ENCODE data around the gene HS1BP3. TPM values are rescaled to one million over a fixed set of nuclear protein-coding genes. Genes with fewer than 3 reads are reported as not detected.

HS1BP3 gene
- total RNA-seq (2012; rRNA removed) (9.0 and 10.3 TPM in 2 replicates), polyA plus RNA-seq (2012; rRNA removed) (13.6 and 14.8 TPM in 2 replicates), Bru-seq, nascent RNA (percentile 56 among the genes with signal in this experiment), BruChase-seq, experiment 1, labeled RNA remaining after a 6-hour chase (percentile 51 among the genes with signal in this experiment), BruChase-seq, experiment 2, labeled RNA remaining after a 2-hour chase (percentile 51 among the genes with signal in this experiment)
- polyA plus RNA-seq (2012; cell fraction: cytosol; rRNA removed), result 12.6 and 13.7 TPM in 2 replicates
- polyA plus RNA-seq (2012; cell fraction: nucleus; rRNA removed; ENCODE audit: low replicate concordance), result 34.4 and 38.9 TPM in 2 replicates
- long read RNA-seq, partial matches to known transcripts, result 5 of 13 reads
- long read RNA-seq, other reads (novel, unspliced or antisense), result 5 of 13 reads

DNA sequence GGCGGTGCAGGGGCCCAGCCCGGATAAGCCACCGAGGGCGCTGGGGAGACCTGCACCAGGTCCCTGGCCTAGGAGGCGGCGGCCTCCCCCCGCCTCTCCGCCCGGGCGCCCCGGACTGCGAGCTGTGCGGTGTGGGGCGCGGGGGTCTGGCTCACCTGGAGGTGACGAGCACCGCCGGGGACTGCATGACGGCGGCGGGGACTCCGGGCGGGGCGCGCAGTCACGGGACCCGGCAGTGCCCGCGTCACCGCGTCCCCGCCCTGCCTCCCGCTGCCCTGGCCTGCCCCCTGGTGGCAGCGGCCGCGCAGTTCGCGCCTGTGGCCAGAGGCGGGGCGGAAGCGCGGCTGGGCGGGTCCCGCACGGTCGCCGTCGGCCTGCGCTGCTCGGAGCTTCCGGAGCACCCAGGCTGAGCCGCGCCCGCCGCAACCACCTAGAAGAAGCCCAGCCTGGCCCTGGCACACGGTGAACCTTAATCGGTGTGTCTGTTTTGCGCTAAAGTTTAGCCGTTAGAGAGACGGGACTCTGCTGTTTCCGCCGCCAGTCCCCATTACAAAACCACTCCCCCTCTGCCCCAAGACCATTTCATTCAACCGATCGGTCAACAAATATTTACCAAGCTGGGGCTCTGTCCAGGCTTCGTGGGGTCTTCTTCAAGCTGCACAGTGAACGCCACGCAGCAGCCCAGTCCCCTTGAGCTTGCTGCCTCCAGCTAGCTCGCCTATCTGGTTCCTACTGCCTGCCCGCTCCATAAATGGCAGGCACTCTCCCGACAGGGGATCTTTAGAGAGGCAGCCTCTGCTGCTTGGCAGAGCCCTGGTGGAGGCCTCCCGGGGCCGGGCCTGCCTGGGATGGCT lies at the start of gene HS1BP3:
Gene HS1BP3, minus strand, starts transcription at position 222 of the 854 bp plus-strand sequence. Its CDS starts 35 bp downstream, at position 187.
- H2BK20ac ChIP-seq (ENCODE audit: low read depth, low read length), result no peak within 1 kb of the TSS
- H2AK9ac ChIP-seq (replicated peaks; ENCODE audit: low read depth, low read length, poor library complexity), result peak within 1 kb of the TSS; percentile 97
- H2BK5ac ChIP-seq (ENCODE audit: low read depth, low read length, poor library complexity, severe bottlenecking), result peak within 1 kb of the TSS; percentile 75
- peaks cover 10 to 37% of the 10 kb centered on the region in 2 experiments; a peak in 3 of 4 replicates for H3K79me1 ChIP-seq (ENCODE audit: low read depth in 1 of 2, low read length in 2 of 2)
- H3K36me3 ChIP-seq (ENCODE audit: control insufficient read depth, insufficient read depth, low read length), result no peaks in the 10 kb centered on the region
- peak within 1 kb of the TSS; percentile 97 for H4K91ac ChIP-seq (ENCODE audit: insufficient read depth, low read depth, low read length)
- H2BK120ac ChIP-seq (ENCODE audit: low read depth, low read length), result peak within 1 kb of the TSS; percentile 90
- in situ Hi-C loops (cut with MboI; ENCODE audit: low sequenced_read_pairs) (loop anchor here (25.0 kb wide), 1 partner anchor 1111 kb away; no protein-coding TSS in a partner anchor), intact Hi-C loops (cut with micrococcal nuclease) (no loop called here), dilution Hi-C loops (cut with HindIII; ENCODE audit: low sequenced_read_pairs, unreplicated experiment) (no loop called here)
- no peaks in the 10 kb centered on the region for H3K9me3 ChIP-seq (ENCODE audit: control insufficient read depth, insufficient read depth, low read length)
- peak within 1 kb of the TSS; percentile 100 for H2AFZ ChIP-seq (replicated peaks; ENCODE audit: low read length, poor library complexity)
- H4K20me1 ChIP-seq (ENCODE audit: insufficient read depth, low read length), result peaks cover 5% of the 10 kb centered on the region; the same call in 1 of the 2 replicates
- H3K4me1 ChIP-seq (ENCODE audit: control insufficient read depth, insufficient read depth, low read length), result peaks cover 9% of the 10 kb centered on the region
- H3K4me2 ChIP-seq (ENCODE audit: low read depth, low read length), result peak within 1 kb of the TSS; percentile 96
- peak within 1 kb of the TSS; percentile 66; the same call in 1 of the 3 replicates for H2BK15ac ChIP-seq (ENCODE audit: low read depth, low read length)
- peak within 1 kb of the TSS; percentile 91 for H3K4me3 ChIP-seq (ENCODE audit: insufficient read depth, low read depth, low read length)
- 2% methylated on average over 43 of the region's 72 CpGs; no CpG with 5 or more reads in 1 of the 2 experiments for WGBS, 2 experiments (ENCODE audit: extremely low coverage in 2 of 2, insufficient read length in 1 of 2)
- H3K14ac ChIP-seq (replicated peaks; ENCODE audit: low read depth, low read length), result peak within 1 kb of the TSS; percentile 99
- peak within 1 kb of the TSS; percentile 96 for H4K5ac ChIP-seq (ENCODE audit: low read depth, low read length)
- peak within 1 kb of the TSS; percentile 98 for H4K8ac ChIP-seq (ENCODE audit: low read depth in 2 of 2, low read length in 2 of 2)
- peak within 1 kb of the TSS; percentile 78 for H3K23ac ChIP-seq (ENCODE audit: low read depth, low read length)
- peak within 1 kb of the TSS; percentile 94 for H3K56ac ChIP-seq (ENCODE audit: extremely low read depth, insufficient read depth, low read length)
- peak within 1 kb of the TSS; percentile 84 for H3K9ac ChIP-seq (ENCODE audit: low read depth, low read length)
- ChIA-PET CTCF (interaction anchor here (0.7 to 1.6 kb wide), 11 partner anchors 9 to 273 kb away, joined by 3 to 10 read pairs (median 4); no protein-coding TSS in a partner anchor), POLR2A (ENCODE audit: unreplicated experiment) (no interaction called here)
- peak within 1 kb of the TSS; percentile 79 for H3K27ac ChIP-seq (ENCODE audit: insufficient read depth, low read length)
- peak within 1 kb of the TSS; percentile 88 for H3K18ac ChIP-seq (ENCODE audit: low read depth, low read length)
- no TSS peak for BruUV-seq (replicated peaks)
- ATAC-seq (ENCODE audit: low read depth), result peak; percentile 99
- peak within 1 kb of the TSS; percentile 97 for H3K4ac ChIP-seq (ENCODE audit: low read depth, low read length)
- peak; percentile 65 for DNase-seq
- peaks cover 9% of the 10 kb centered on the region for H3K9me1 ChIP-seq (ENCODE audit: insufficient read depth, low read length)
- H2AK5ac ChIP-seq (ENCODE audit: low read depth, low read length), result peak within 1 kb of the TSS; percentile 66
- H3K27me3 ChIP-seq (ENCODE audit: control insufficient read depth, insufficient read depth, low read length), result peaks cover 14% of the 10 kb centered on the region
- TF ChIP-seq RAD21 (IDR thresholded peaks at IDR 0.05; ENCODE audit: low read length) (peak; percentile 49), NFE2L2 (IDR thresholded peaks at IDR 0.05; ENCODE audit: low read depth, low read length) (no peak), RFX5 (IDR thresholded peaks at IDR 0.05; ENCODE audit: low read depth, low read length) (no peak), BHLHE40 (IDR thresholded peaks at IDR 0.05; ENCODE audit: low read depth, low read length) (peak; percentile 92), MAZ (IDR thresholded peaks at IDR 0.05; ENCODE audit: borderline replicate concordance, low read depth, low read length) (peak; percentile 94; the same call in 1 of the 2 replicates), POLR2A (IDR thresholded peaks at IDR 0.05; ENCODE audit: low read depth, low read length) (peak; percentile 70), CEBPB (IDR thresholded peaks at IDR 0.05; ENCODE audit: low read depth, low read length) (no peak), FOS (IDR thresholded peaks at IDR 0.05; ENCODE audit: low read depth, low read length) (no peak), CTCF (conservative IDR thresholded peaks at IDR 0.05; ENCODE audit: low read depth, low read length) (peak; percentile 99), MXI1 (IDR thresholded peaks at IDR 0.05; ENCODE audit: borderline replicate concordance, low read depth, low read length) (peak; percentile 12; the same call in 1 of the 2 replicates), SMC3 (IDR thresholded peaks at IDR 0.05; ENCODE audit: low read depth, low read length) (peak; percentile 34), CHD1 (IDR thresholded peaks at IDR 0.05; ENCODE audit: low read depth, low read length) (no peak), MAFK (IDR thresholded peaks at IDR 0.05; ENCODE audit: low read depth, low read length) (no peak), USF2 (IDR thresholded peaks at IDR 0.05; ENCODE audit: low read depth, low read length) (peak; percentile 88)
